OCI-LY3 (cell line): ENCODE results near the gene NAA16.

Source experiments
- H2AFZ ChIP-seq: fragments of 200-600, 300-600 bp; shearing (Covaris generic); 2 replicates; pipeline ENCODE4 v1.6.0; 2014; ENCODE audit warnings: antibody characterized with exemption, low read depth, low read length
- H3K27ac ChIP-seq: fragments of 200-600, 300-600 bp; sonication (generic); 2 replicates; pipeline ENCODE4 v1.5.1; 2014; ENCODE audit warnings: mild to moderate bottlenecking, low read length, moderate library complexity, mixed read lengths
- H3K27me3 ChIP-seq: fragments of 200-600, 300-600 bp; sonication (generic); 2 replicates; pipeline ENCODE4 v1.6.1; 2014; ENCODE audit warnings: low read depth, low read length, mixed read lengths
- H3K36me3 ChIP-seq: fragments of 200-600, 300-600 bp; sonication (generic); replicated peaks from 2 replicates; pipeline ENCODE3; 2014; ENCODE audit warnings: low read depth, low read length, mixed read lengths
- H3K4me1 ChIP-seq: fragments of 300-600, 200-600 bp; sonication (generic); 2 replicates; pipeline ENCODE4 v1.6.1; 2014; ENCODE audit warnings: low read length, mixed read lengths
- H3K4me2 ChIP-seq: fragments of 200-600, 300-600 bp; sonication (generic); 2 replicates; pipeline ENCODE4 v1.6.1; 2014; ENCODE audit warnings: low read length, mixed read lengths
- H3K4me3 ChIP-seq: fragments of 300-600, 200-600 bp; sonication (generic); 2 replicates; pipeline ENCODE4 v1.5.1; 2014; ENCODE audit warnings: antibody characterized with exemption, mild to moderate bottlenecking, low read length, moderate library complexity
- H3K79me2 ChIP-seq: fragments of 300-600, 200-600 bp; shearing (Covaris generic); 2 replicates; pipeline ENCODE4 v1.6.1; 2014; ENCODE audit warnings: mild to moderate bottlenecking, low read length, mixed read lengths
- H3K9ac ChIP-seq: fragments of 300-600, 200-600 bp; shearing (Covaris generic); 2 replicates; pipeline ENCODE4 v1.6.0; 2014; ENCODE audit warnings: mild to moderate bottlenecking, low read length, moderate library complexity
- H3K9me3 ChIP-seq: fragments of 200-600, 300-600 bp; shearing (Covaris generic); 2 replicates; pipeline ENCODE4 v1.6.1; 2014; ENCODE audit warnings: low read length, mixed read lengths; ENCODE audit not compliant: insufficient read depth
- H4K20me1 ChIP-seq: fragments of 200-600, 300-600 bp; sonication (generic); 2 replicates; pipeline ENCODE4 v1.6.1; 2016; ENCODE audit warnings: low read length, mixed read lengths; ENCODE audit not compliant: insufficient read depth
- EZH2phosphoT487 ChIP-seq: fragments of 200-600 bp; shearing (Covaris generic); IDR thresholded peaks from 2 replicates; pipeline ENCODE4 v1.6.1; 2018; ENCODE audit warnings: antibody characterized with exemption, mixed run types, low read depth
- TF ChIP-seq, protein P1 (sequence below): fragments of 200-600, 300-600 bp; sonication (generic); IDR thresholded peaks from 2 replicates; pipeline ENCODE4 v1.5.1; 2014; ENCODE audit warnings: antibody characterized with exemption, low read length, low read depth

Gene NAA16

GRCh38 chr13:41384749-41385503 lies 73.9 kb downstream of the NAA16 start:
- no peak overlapping the region for H2AFZ ChIP-seq
- H3K79me2 ChIP-seq: no peaks in the 10 kb centered on the region
- no peaks in the 10 kb centered on the region for H3K9me3 ChIP-seq
- no peak overlapping the region for H3K27ac ChIP-seq
- no peak overlapping the region for H3K4me2 ChIP-seq
- H3K36me3 ChIP-seq: no peaks in the 10 kb centered on the region
- no peak overlapping the region for H3K4me3 ChIP-seq
- H3K9ac ChIP-seq: no peak overlapping the region
- TF ChIP-seq, protein P1, sequence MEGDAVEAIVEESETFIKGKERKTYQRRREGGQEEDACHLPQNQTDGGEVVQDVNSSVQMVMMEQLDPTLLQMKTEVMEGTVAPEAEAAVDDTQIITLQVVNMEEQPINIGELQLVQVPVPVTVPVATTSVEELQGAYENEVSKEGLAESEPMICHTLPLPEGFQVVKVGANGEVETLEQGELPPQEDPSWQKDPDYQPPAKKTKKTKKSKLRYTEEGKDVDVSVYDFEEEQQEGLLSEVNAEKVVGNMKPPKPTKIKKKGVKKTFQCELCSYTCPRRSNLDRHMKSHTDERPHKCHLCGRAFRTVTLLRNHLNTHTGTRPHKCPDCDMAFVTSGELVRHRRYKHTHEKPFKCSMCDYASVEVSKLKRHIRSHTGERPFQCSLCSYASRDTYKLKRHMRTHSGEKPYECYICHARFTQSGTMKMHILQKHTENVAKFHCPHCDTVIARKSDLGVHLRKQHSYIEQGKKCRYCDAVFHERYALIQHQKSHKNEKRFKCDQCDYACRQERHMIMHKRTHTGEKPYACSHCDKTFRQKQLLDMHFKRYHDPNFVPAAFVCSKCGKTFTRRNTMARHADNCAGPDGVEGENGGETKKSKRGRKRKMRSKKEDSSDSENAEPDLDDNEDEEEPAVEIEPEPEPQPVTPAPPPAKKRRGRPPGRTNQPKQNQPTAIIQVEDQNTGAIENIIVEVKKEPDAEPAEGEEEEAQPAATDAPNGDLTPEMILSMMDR: peak; percentile 61
- no peak for TF ChIP-seq EZH2phosphoT487
- no peaks in the 10 kb centered on the region for H4K20me1 ChIP-seq
- H3K4me1 ChIP-seq: no peaks in the 10 kb centered on the region
- H3K27me3 ChIP-seq: no peaks in the 10 kb centered on the region

- TF ChIP-seq EZH2phosphoT487: no peak
- TF ChIP-seq, protein P1: no peak
- Histone ChIP-seq H3K4me3 (no peak overlapping the region), H3K27ac (no peak overlapping the region), H3K4me1 (no peaks in the 10 kb centered on the region), H3K9ac (no peak overlapping the region), H4K20me1 (no peaks in the 10 kb centered on the region), H3K9me3 (no peaks in the 10 kb centered on the region), H3K36me3 (no peaks in the 10 kb centered on the region), H3K79me2 (no peaks in the 10 kb centered on the region), H2AFZ (no peak overlapping the region), H3K4me2 (no peak overlapping the region), H3K27me3 (no peaks in the 10 kb centered on the region)
These were observed 75.1 kb downstream of the NAA16 start for GRCh38 chr13:41386211-41386610.

GRCh38 chr13:41387576-41387975 lies 76.5 kb downstream of the NAA16 start:
- no peak overlapping the region for H3K4me3 ChIP-seq
- H3K36me3 ChIP-seq: no peaks in the 10 kb centered on the region
- no peaks in the 10 kb centered on the region for H4K20me1 ChIP-seq
- no peaks in the 10 kb centered on the region for H3K79me2 ChIP-seq
- H3K27ac ChIP-seq: no peak overlapping the region
- H3K27me3 ChIP-seq: no peaks in the 10 kb centered on the region
- H2AFZ ChIP-seq: no peak overlapping the region
- no peaks in the 10 kb centered on the region for H3K4me1 ChIP-seq
- H3K9me3 ChIP-seq: no peaks in the 10 kb centered on the region
- TF ChIP-seq, protein P1: no peak
- no peak for TF ChIP-seq EZH2phosphoT487
- no peak overlapping the region for H3K9ac ChIP-seq
- H3K4me2 ChIP-seq: no peak overlapping the region

DNA sequence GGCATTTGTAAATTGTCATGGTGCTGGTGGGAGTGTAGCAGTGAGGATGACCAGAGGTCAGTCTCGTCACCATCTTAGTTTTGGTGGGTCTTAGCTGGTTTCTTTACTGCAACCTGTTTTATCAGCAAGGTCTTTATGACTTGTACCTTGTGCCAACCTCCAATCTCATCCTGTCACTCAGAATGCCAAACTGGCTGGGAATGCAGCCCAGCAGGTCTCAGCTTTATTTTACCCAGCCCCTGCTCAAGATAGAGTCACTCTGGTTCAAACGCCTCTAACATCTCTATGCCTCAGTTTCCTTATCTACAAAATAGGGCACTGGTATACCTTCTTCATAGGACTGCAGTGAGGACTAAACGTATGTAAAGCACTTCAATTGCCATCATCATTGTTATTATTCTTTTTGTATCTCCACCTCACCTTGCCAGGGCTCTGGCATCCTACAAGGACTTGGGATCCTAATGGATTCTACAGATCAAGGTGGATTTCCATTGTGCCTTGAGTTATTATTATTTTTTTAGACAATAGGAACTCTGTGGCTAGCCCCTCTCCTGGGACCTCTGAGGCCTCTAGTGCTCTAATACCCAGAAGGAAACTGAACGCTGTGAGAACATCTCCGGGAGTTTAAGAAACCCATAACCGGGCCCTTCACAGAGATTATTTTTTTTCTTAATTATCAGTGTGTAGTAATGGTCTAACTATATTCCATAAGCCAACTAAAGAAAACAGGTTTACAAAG lies 77.2 kb downstream of the NAA16 start:
- no peak overlapping the region for H3K4me2 ChIP-seq
- no peaks in the 10 kb centered on the region for H3K27me3 ChIP-seq
- H3K4me3 ChIP-seq: no peak overlapping the region
- TF ChIP-seq, protein P1: no peak
- TF ChIP-seq EZH2phosphoT487: no peak
- no peak overlapping the region for H3K9ac ChIP-seq
- H4K20me1 ChIP-seq: no peaks in the 10 kb centered on the region
- no peak overlapping the region for H2AFZ ChIP-seq
- no peak overlapping the region for H3K27ac ChIP-seq
- no peaks in the 10 kb centered on the region for H3K9me3 ChIP-seq
- H3K36me3 ChIP-seq: no peaks in the 10 kb centered on the region
- no peaks in the 10 kb centered on the region for H3K79me2 ChIP-seq
- no peaks in the 10 kb centered on the region for H3K4me1 ChIP-seq
